Esophagus squamous epithelium (tissue), 4 donors: ENCODE measurements around the gene C2CD2.

Source experiments
- POLR2A ChIP-seq, 4 donors: fragments of 450-650 bp; IDR thresholded peaks; one replicate each; pipeline ENCODE4 v1.6.1; 2017; ENCODE audit warnings: antibody characterized with exemption in 4 of 4, mild to moderate bottlenecking in 4 of 4, moderate library complexity in 3 of 4
- TF ChIP-seq, protein P1 (sequence below), 6 experiments: fragments of 450-650 bp in 4 of 6; fragments of 200-600 bp in 2 of 6; sonication (generic) in 2 of 6; IDR thresholded peaks; one replicate each; pipeline ENCODE4 v1.5.1; 2016 to 2019; ENCODE audit warnings: antibody characterized with exemption in 6 of 6, mild to moderate bottlenecking in 4 of 6, moderate library complexity in 4 of 6

DNA sequence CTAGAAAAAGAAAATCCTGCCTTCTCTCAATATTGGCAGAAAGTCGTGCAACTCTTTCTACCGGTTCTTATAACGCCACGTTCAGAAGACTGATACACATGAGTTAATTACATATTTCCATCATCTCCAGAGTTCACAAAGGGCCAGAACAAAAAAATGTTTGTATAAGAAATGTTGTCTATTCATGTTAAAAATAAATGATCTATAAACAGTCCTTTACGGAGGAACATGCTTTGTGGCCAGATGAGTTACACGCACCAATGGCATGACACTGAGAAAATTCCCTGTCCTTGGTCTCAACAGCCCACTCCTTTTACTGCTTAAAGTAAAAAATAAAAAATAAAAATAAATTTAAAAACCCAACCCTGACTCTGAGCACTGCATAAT is 29.5 kb downstream of the C2CD2 start:
- no peak for TF ChIP-seq POLR2A (IDR thresholded peaks at IDR 0.05)
- TF ChIP-seq, protein P1, sequence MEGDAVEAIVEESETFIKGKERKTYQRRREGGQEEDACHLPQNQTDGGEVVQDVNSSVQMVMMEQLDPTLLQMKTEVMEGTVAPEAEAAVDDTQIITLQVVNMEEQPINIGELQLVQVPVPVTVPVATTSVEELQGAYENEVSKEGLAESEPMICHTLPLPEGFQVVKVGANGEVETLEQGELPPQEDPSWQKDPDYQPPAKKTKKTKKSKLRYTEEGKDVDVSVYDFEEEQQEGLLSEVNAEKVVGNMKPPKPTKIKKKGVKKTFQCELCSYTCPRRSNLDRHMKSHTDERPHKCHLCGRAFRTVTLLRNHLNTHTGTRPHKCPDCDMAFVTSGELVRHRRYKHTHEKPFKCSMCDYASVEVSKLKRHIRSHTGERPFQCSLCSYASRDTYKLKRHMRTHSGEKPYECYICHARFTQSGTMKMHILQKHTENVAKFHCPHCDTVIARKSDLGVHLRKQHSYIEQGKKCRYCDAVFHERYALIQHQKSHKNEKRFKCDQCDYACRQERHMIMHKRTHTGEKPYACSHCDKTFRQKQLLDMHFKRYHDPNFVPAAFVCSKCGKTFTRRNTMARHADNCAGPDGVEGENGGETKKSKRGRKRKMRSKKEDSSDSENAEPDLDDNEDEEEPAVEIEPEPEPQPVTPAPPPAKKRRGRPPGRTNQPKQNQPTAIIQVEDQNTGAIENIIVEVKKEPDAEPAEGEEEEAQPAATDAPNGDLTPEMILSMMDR (IDR thresholded peaks at IDR 0.05) = no peak
